NCI-H1436 treated with DMSO at 0.1 percent for 48 hours (cell line): ENCODE measurements around the gene ANO3.

Experiments used
- DNase-seq: peaks from one replicate; lab custom pipeline; 2025; lab: John Stamatoyannopoulos, UW

Gene ANO3

DNA sequence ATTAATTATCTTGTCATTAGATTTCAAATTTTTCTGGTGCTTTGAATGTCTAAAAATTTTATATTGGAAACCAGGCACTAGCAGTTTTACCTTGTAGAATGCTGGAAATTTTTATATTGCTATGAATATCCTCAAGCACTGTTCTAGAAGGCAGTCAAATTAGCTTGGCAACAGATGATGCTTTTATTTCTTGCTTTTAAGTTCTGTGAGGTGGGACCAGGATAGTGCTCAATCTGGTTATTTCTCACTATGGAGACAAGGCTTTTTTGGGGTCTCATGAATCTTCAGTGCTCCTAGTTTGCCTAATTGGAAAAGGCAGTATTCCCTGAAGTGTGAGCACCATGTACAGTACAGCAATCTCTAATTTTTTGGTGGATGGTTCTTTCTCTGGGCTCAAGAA, 27.1 kb downstream of the ANO3 start:
- DNase-seq, result no peak

DNA sequence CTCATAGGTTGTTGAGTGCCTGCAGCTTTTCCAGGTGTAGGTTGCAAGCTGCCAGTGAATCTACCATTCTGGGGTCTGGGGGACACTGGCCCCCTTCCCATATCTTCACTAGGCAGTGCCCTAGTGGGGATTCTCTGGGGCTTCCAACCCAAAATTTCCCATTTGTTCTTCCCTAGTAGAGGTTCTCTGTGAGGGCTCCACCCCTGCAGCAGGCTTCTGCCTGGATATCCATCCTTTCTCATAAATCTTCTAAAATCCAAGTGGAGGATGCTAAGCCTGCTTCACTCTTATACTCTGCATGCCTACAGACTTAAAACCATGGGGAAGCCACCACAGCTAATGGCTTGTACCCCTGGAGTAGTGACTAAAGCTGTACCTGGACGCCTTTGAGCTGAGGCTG, 33.4 kb downstream of the ANO3 start:
- DNase-seq, result no peak

DNA sequence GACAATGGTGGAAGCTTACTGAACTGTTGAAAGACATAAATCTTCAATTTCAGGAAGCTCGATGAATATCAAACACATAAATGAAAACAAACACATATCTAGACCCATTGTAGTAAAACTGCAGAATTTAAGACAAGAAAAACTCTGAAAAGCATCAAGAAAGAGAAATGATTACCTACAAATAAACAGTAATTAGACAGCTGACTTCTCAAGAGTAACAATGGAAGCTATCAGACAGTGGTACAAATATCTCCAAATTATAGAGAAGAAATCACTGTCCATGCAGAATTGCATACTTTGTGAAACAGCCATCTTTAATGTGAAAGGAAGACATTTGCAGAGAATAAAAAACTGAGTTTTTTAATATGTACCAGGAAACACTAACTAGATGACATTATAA, 45.7 kb downstream of the ANO3 start:
- DNase-seq, result no peak

DNA sequence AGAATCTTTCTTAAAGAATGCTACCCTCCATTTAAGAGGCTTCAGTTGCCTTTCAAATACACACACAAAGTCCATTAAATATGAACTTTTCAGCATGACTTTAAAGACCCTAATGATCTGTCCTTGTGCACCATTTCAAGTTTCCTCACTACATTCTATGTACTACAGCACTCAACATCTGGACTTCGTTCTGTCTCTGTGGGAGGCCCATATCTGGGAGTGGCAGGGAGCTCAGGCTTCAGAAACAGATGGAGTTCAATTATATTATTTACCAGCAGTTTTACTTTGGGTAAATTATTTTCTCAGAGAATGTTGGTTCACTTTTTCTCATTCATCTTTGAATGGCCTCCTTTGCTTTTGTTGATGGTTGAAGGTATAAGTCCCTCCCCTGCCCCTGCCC, 67.4 kb downstream of the ANO3 start:
- DNase-seq, result no peak

DNA sequence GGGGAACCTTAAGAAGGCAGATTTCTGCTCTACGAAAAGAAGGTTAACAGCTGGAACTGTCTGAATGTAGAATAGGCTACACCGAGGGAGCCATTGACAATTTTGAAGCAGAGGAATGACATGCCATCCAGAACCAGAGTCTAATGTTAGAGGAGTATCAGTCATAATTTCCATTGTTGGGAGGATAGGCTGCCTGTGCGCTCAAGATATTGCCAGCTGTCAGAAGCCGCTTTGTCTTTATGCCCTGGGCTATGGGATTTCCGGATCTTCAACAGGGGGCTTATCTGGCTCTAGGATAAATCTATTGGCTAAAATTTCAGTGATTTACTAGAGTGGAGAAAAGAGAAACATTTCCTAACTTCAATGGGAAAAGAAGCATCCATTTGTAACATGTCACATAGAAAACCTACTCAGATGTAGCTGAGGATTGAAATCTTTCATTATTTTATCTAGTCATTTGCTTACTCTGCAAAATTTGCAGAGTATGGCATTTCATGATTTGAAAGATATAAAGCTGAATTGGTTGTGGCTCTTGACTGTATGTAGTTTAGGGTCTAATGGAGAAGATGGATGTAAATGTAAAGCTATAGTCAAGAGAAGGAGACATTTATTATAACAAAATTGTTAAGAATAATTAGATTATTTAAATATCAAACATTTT, 78.9 kb downstream of the ANO3 start:
- no peak for DNase-seq

DNA sequence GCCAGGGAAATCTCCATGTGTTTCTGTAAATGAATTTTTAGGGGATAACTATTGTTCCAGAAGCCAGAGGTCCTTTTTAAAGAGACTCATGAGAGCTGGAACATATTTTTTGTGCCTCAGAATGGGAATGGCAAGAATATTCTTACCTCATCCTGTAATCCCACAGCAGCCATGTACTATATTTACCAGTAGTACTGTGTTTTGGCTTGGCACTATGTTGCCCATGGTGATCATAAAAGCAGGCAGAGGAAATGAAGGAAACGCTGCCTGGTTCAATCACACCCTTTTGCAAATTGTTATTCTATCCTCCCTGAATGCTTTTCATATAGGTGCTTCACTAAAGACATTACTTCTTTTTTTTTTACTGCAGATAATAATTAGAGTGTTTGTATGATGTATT, 81.0 kb downstream of the ANO3 start:
- DNase-seq, result no peak

DNA sequence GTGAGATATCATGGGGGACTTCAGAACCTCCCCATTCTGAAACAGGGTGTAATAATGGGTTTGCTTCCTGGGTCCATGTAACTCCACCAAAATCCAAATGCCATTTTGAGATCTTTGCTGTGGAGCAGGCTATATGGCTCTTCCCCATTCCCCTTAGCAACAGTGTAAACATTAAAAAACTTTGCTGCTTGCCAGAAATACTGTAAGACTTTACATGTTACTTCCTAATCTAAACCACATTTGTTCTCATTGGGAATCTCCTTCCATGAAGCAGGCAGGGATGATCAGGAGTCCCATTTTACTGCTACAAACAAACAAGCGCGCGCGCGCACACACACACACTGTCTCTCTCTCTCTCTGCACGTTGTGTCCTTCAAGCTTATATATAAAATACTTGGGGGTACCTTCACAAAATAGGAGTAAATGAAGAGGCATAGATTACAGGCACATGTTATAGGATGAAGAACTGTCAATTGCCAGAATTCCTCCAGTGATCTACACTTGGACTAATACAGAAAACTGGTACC, 86.5 kb downstream of the ANO3 start:
- DNase-seq, result no peak

DNA sequence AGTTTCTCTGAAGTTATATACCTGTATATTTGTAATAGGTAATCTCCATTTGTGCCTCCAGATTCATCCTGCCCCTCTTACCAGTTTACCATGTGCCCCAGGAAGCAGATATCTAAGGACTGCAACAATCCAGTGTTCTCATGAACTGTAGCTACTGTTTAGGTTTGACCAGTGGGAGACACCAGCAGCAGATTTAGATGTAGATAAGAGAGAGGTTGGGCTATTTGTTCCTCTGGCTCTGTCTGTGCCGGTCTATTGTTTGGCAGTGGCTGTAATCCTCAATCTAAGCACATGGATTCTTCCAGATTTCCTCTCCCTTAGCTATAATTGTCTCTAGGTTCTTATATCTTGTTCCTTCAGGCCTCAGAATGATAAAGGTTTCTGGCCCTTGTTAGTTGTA, 88.4 kb downstream of the ANO3 start:
- no peak for DNase-seq

DNA sequence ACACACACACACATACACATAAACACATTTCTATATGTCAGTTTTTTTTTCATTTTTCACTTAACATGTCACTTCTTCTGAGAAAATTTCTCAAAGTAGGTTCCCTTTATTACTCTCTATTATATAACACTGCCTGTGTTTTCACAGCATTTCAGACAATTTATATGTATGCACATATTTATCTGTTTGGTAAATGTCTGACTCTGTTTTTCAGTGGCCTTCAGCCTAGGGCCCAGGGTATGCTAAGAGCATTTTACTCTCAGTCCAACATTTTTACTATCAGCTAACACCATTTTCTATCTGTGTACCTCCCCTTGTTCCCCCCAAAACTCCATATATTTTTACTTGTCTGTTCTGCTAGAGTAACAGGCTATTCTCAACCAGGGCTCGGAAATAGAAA, 92.3 kb downstream of the ANO3 start:
- no peak for DNase-seq

DNA sequence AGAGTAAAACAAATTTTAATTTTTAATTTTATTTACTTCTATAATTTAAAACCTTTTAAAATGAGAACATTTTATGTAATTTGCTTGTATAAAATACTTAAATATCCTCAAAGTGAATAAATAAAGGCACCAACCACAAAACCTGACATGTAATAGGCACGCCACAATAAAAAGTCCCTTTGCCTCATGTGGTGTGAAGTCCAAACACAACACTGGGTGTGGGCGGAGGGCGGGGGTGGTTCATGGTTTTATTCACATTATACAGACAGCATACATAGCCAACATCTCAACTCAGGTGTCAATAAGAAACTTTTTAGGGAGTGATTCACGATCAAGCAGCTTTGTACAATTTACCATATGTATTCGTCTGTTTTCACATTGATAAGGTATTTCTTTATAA, 107.9 kb downstream of the ANO3 start:
- DNase-seq, result no peak

DNA sequence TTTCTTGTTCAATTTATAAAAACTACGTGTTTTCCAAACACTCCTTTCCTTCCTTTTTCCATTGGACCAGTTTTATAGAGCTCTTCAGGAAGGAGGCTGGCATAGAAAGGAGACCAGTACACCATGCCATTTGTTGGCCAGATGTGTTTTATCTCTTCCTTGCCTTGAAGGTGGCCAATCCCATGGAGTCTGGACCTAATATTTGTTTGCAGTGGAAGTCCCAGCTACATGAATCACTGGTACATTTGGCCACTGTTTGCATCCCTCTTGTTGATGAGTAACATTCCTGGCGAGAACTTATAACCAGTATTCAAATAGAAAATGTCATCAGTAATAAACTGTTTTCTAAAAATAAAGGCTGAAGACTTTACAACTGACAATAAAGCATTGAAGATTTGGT, 110.2 kb downstream of the ANO3 start:
- no peak for DNase-seq

DNA sequence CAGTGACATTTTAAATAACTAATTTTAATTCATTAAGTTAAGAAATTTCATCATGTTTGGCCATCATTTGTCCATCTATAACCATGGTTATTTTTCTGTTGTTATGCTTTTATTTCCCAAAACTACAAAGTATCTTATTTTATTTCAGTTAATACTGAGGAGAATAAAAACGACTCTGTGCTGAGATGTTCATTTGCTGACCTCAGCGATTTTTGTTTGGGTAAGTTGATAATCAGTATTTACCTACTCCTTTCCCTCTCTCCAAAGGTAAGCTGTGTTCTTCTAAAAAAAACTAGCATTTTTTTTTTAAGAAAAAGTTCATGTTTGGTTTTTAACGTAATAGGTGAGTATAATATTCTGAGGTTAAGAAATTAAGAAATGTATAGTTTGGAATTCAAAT, 111.7 kb downstream of the ANO3 start:
- no peak for DNase-seq

DNA sequence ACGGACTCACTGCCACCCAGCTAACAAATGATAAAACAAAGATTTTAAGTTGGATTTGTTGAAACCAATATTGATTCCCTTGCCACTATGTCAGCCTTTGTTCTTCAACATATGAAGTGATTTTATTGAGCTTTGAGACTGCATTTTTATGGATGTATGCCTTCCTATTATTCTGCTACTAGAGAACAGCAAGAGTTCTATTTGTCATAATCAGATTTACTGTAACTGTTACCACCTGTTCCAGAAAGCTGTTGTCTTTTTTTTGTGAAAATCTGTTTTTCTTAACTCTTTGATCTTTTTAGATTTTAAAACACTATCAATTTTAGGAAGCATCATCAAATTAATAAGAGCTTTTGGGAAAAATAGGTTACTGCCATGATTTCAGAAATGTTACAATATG, 125.7 kb downstream of the ANO3 start:
- DNase-seq, result no peak

DNA sequence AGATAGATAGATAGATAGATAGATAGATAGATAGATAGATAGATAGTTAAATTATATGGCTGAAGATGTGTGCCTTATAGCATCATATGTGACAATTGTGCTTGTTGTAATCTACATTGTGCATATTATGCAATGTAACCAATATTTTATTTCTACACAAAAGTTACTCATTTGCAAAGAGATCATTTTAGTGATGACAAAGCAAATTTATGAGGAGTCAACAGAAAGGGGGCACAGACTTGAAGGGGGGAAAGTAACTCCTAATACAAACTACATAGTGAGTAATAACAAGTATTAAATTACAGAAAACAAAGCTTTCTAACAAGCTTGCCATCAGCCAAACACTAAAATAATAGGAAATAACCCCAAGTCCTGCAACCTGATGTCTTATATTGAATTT, 133.3 kb downstream of the ANO3 start:
- no peak for DNase-seq

DNA sequence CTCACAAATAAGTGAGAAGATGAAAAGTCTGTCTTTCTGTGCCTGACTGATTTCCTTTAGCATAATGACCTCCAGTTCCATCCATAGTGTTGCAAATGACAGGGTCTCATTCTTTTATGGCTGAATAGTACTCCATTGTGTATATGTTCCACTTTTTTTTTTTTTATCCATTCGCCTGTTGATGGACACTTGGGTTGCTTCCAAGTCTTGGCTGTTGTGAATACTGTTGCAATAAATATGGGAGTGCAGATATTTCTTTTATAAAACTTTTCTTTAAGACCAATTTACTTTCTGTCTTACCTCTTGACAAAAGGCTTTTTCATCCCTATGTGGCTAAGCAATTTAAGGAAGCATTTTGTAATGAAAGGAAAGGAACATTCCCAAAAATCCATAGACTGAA, 135.6 kb downstream of the ANO3 start:
- no peak for DNase-seq

DNA sequence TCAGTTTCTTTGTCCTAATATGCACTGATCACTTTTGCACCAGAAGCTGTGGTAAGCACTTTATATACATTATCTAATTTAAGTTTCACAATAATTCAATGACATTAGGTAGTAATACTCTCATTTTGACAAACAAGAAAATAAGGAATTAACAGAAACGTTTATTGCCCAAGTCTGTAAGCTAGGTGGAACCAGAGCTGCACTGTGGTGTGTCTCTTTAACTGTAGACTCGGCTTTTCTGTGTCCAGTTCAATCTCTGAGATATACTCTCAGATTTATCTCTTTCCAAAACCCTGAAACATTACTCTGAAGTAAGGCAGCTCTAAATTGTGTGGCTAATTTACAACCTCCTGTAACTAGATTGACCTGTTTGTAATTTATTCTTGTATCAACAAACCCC, 139.1 kb downstream of the ANO3 start:
- DNase-seq, result no peak

DNA sequence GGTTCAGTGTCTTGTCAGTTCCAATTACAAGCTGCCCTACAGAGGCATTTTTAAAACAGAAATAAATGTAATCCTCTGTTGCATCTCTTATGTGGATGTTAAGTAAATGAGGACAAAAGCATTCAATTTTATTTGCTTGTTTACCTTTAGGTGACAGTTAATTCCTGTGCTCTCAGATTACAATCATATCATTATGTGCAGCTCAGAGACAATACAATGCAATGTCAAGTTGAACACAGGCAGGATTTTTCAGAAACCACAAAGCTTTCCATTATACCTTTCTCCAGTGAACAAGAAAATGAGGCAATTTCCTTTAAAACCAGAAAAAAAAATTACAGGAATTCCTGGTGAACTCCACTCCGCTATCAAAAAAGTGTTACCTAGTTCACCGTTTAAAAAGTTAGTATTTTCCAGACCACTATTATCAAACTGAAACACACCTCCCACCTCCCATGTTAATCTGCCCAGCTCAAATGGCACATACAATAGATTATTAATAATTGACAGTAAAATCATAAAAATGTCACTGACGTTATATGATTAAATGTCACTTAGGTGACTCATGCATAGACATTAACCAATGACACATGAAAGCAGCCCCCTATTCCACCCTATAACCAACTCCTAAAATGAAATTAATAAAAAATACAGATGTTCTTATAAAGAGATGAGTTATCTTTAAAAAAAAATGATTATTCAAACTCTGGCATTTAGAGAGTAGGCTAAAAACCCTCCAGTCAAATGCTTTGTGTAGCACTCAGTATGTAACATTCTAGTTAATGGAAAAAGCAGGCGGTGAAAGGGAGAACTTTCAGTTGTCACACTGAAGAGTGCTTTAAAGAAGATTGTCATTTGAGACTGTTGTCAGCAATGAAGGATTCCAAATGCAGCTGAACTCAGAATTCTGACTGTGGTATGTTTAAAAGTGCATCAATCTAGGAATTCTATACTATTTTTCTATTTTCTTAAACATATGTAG, 141.6 kb downstream of the ANO3 start:
- DNase-seq, result no peak

DNA sequence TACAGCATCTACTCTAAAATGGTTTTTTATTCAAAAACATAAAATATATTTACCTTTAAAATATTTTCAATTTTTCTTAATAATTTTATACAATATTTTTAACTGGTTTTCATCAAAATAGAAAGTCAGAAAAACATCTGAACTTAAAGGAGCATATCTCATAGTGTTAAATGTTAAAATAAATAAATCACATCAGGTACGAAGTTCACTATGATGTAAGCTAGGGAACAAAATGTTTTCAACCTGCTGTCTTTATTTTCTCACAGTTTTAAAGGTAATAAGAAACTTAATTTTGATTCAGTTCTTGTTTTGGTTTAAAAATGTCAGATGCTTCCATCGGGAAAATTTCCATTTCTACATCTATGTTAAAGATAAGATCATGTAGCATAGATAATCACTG, 142.5 kb downstream of the ANO3 start:
- DNase-seq, result no peak

DNA sequence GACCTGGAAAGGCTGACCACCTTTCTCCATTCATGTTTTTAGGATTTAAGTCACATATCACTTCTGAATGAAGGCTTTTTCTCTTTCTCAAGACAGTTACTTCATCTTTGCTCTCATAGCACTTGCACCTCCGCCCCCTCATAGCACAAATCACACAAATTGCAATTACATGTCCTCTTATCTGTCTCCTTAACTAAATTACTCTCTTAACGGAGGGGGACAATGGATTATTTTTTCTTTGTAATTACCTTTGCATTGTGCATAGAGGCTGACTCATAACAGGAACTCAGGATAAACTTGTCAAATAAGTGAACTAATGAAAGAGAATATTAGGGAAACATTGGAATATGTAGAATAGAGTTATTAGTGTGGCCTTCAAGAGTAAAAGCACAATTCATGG, 145.5 kb downstream of the ANO3 start:
- DNase-seq, result no peak

DNA sequence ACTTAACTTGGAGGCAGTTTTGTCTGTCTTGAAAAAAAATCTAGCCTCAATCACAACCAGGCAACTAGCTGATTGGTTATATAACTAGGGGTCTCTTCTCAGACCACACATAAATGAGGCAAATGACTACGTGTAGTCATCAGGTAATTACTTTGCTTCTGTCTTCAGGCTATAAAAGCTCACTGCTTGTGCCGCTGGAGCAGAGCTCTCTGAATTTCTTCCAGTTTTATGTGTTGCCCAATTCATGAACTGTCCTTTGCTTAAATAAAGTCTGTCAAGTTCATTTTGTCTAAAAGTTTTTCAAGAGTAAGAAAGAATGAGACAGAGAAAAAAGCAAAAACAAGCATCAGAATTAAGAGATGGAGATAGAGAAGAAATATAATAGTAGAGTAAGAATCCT, 146.8 kb downstream of the ANO3 start:
- no peak for DNase-seq

DNA sequence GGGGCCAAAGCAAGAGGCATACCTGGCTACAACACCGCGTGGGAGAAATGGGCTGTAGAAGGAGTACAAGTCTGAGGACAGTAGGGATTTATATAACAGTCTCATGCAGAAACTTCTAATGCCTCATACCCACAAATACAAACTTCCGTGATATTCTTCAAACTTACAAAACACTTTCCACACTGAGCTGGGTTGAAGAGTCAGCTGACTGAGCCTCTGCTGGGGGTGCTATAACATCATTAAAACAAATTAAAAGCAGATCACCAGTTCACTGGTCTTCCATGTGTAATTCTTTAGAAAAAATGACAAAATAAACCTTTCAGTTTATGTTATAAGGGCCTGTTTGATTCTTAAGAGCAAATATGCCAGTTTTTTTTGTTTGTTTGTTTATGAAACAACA, 148.1 kb downstream of the ANO3 start:
- no peak for DNase-seq

DNA sequence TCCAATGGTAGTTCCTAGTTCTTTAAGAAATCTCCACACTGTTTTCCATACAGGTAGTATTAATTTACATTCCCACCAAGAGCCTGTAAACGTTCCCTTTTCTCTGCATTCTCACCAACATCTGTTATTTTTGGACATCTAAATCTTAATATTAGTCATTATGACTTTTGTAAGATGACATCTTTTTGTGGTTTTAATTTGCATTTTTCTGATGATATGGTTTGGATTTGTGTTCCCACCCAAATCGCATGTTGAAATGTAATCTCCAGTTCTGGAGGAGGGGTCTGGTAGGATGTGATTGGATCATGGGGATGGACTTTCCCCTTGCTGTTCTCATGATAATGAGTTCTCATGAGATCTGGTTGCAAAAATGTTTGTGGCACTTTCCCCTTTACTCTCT, 151.2 kb downstream of the ANO3 start:
- DNase-seq, result no peak

DNA sequence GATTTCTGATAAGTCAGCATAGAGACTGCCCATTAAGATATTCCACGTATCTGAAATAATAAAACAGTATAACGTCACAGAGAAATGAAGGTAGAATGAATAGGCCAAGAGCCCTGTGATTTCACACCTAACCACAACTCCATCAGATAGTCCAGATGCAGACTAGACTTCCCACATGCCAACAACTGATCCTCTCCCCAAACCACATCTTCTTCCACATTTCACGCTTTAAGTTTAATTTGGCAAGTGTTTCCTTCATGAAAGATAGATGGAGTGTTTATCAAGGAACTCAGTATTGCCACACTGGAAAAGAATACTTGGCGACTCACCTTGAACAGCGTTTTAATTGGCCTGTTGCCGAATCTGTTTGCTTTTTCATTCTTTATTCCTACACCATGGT, 158.6 kb downstream of the ANO3 start:
- no peak for DNase-seq
